Hepatocyte (in vitro differentiated cells): ENCODE data around the gene TMEM150A. TPM values are rescaled to one million over a fixed set of nuclear protein-coding genes. Genes with fewer than 3 reads are reported as not detected.

Source experiments
- DNase-seq: peaks from one replicate; pipeline ENCODE4 v3.0.0-alpha.2; 2016; ENCODE audit warnings: low spot score
- H2AFZ ChIP-seq: fragments of 200-600 bp; sonication (generic); 2 replicates; pipeline ENCODE4 v1.6.0; 2016; ENCODE audit warnings: antibody characterized with exemption, mild to moderate bottlenecking
- H3K27ac ChIP-seq: fragments of 200-600 bp; sonication (generic); 2 replicates; pipeline ENCODE4 v1.5.1; 2016; ENCODE audit warnings: mild to moderate bottlenecking
- H3K27me3 ChIP-seq: fragments of 200-600 bp; sonication (generic); 2 replicates; pipeline ENCODE4 v1.6.1; 2016
- H3K36me3 ChIP-seq: fragments of 200-600 bp; sonication (generic); replicated peaks from 2 replicates; pipeline ENCODE4 v1.5.1; 2016; ENCODE audit warnings: low read depth; ENCODE audit not compliant: insufficient read depth
- H3K4me1 ChIP-seq: fragments of 200-600 bp; sonication (generic); 2 replicates; pipeline ENCODE4 v1.5.1; 2016; ENCODE audit warnings: mild to moderate bottlenecking, moderate library complexity; ENCODE audit not compliant: insufficient read depth
- H3K4me2 ChIP-seq: fragments of 200-600 bp; sonication (generic); 2 replicates; pipeline ENCODE4 v1.6.0; 2016
- H3K4me3 ChIP-seq: fragments of 200-600 bp; sonication (generic); 2 replicates; pipeline ENCODE4 v1.5.1; 2016; ENCODE audit warnings: mild to moderate bottlenecking
- H3K79me2 ChIP-seq: fragments of 200-600 bp; sonication (generic); 2 replicates; pipeline ENCODE4 v1.6.0; 2017; ENCODE audit warnings: mild to moderate bottlenecking
- H3K9me2 ChIP-seq: fragments of 200-600 bp; sonication (generic); replicated peaks from 2 replicates; pipeline ENCODE4 v1.6.0; 2017; ENCODE audit warnings: mild to moderate bottlenecking; ENCODE audit not compliant: insufficient read depth
- H3K9me3 ChIP-seq: fragments of 200-600 bp; sonication (generic); 2 replicates; pipeline ENCODE4 v1.5.1; 2016; ENCODE audit warnings: low read depth, mild to moderate bottlenecking
- H4K20me1 ChIP-seq: fragments of 200-600 bp; sonication (generic); 2 replicates; pipeline ENCODE4 v1.6.0; 2016; ENCODE audit warnings: mild to moderate bottlenecking; ENCODE audit not compliant: insufficient read depth, poor library complexity, severe bottlenecking
- EZH2 ChIP-seq: fragments of 200-600 bp; sonication (generic); IDR thresholded peaks from 2 replicates; pipeline ENCODE4 v1.6.1; 2016; ENCODE audit warnings: antibody characterized with exemption, mild to moderate bottlenecking, borderline replicate concordance
- EZH2phosphoT487 ChIP-seq: fragments of 200-600 bp; sonication (generic); IDR thresholded peaks from one replicate; pipeline ENCODE4 v1.6.1; 2018; ENCODE audit warnings: antibody characterized with exemption, mild to moderate bottlenecking, low read depth, moderate library complexity; ENCODE audit not compliant: unreplicated experiment, severe bottlenecking
- WGBS: methylation state at CpG from one replicate; pipeline ENCODE4 v1.1.6; 2016; ENCODE audit warnings: low lambda C conversion rate; ENCODE audit errors: missing lambda C conversion rate; 5-methylcytosine and 5-hydroxymethylcytosine counted together
- polyA plus RNA-seq: library from polyadenylated mRNA; unstranded; fragments of >200 nt; fragmentation: Nextera tagmentation; extraction: Ambion mirVana; gene quantifications from 2 replicates; pipeline ENCODE4 v1.2.1, GENCODE V29; 2016
- total RNA-seq: library from RNA; depleted of rRNA; stranded (reverse); fragments of >200 nt; gene quantifications from 2 replicates; pipeline ENCODE4 v1.2.3, GENCODE V29; 2014
- TF ChIP-seq, protein P1 (sequence below): fragments of 200-600 bp; sonication (generic); IDR thresholded peaks from 2 replicates; pipeline ENCODE4 v1.5.1; 2016; ENCODE audit warnings: antibody characterized with exemption, mild to moderate bottlenecking; ENCODE audit not compliant: poor library complexity

TMEM150A gene
- total and polyA plus RNA-seq, 2 experiments from 2014 or later = 25.7 to 67.9 TPM

DNA sequence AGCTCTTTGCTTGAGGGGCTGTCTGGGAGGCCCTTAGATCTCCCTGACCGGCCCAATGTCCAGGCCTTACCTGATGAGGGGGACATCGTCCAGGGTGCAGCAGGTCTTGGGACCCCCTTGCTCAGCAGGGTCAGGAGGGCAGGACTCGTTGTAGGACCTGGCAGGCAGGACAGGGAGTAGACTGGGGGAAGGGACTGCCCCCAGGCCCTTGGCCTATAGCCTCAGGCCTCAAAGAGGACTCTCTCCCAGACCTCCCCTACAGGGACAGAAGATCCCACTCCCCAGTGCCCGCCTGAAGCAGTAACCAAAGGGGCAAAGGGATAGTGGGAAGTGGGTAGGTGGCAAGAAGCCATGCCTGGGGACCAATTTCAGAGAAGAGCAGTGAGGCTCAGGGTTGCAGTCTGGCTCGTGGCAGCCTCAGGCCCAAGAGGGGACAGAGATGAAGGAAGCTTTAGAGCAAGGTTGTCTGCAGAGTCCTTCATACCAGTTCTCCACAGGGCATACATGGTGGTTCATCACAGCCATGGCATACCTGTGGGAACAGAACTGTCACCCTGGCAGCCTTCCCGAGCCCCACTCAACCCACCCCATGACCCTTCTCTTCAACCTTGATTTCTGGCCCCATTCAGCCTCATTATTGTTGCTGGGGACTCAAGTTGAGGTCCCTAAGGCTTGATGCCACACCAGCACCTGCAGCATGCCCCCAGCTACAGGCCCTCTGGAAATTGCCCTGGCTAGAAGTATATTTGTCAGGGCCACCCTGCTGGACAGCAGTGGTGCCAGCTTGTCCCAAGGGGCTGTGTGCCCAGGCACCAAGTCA lies 1.3 kb downstream of the TMEM150A start:
- Histone ChIP-seq H3K4me3 (peak overlapping the region; percentile 78), H3K4me2 (peak overlapping the region; percentile 78), H3K27ac (no peak overlapping the region), H3K27me3 (no peaks in the 10 kb centered on the region), H3K9me2 (no peaks in the 10 kb centered on the region), H2AFZ (no peak overlapping the region), H3K79me2 (peaks cover 37% of the 10 kb centered on the region), H3K36me3 (no peaks in the 10 kb centered on the region), H3K4me1 (peaks cover 36% of the 10 kb centered on the region), H4K20me1 (peaks cover 5% of the 10 kb centered on the region), H3K9me3 (no peaks in the 10 kb centered on the region)
- WGBS = 82% methylated on average over 6 of the region's 6 CpGs
- TF ChIP-seq EZH2phosphoT487 (no peak), EZH2 (no peak)
- TF ChIP-seq, protein P1, sequence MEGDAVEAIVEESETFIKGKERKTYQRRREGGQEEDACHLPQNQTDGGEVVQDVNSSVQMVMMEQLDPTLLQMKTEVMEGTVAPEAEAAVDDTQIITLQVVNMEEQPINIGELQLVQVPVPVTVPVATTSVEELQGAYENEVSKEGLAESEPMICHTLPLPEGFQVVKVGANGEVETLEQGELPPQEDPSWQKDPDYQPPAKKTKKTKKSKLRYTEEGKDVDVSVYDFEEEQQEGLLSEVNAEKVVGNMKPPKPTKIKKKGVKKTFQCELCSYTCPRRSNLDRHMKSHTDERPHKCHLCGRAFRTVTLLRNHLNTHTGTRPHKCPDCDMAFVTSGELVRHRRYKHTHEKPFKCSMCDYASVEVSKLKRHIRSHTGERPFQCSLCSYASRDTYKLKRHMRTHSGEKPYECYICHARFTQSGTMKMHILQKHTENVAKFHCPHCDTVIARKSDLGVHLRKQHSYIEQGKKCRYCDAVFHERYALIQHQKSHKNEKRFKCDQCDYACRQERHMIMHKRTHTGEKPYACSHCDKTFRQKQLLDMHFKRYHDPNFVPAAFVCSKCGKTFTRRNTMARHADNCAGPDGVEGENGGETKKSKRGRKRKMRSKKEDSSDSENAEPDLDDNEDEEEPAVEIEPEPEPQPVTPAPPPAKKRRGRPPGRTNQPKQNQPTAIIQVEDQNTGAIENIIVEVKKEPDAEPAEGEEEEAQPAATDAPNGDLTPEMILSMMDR = no peak
- DNase-seq = no peak

GRCh38 chr2:85600235-85600575 lies 2.3 kb downstream of the TMEM150A start:
- Histone ChIP-seq H4K20me1 (peaks cover 5% of the 10 kb centered on the region), H3K9me3 (no peaks in the 10 kb centered on the region), H3K27me3 (no peaks in the 10 kb centered on the region), H3K79me2 (peaks cover 41% of the 10 kb centered on the region), H3K4me1 (peaks cover 27% of the 10 kb centered on the region), H2AFZ (no peak overlapping the region), H3K4me2 (no peak overlapping the region), H3K36me3 (no peaks in the 10 kb centered on the region), H3K4me3 (no peak overlapping the region), H3K9me2 (no peaks in the 10 kb centered on the region), H3K27ac (no peak overlapping the region)
- DNase-seq = no peak
- WGBS = 100% methylated on average over 3 of the region's 3 CpGs
- TF ChIP-seq, protein P1 = no peak
- TF ChIP-seq EZH2 (no peak), EZH2phosphoT487 (no peak)

DNA sequence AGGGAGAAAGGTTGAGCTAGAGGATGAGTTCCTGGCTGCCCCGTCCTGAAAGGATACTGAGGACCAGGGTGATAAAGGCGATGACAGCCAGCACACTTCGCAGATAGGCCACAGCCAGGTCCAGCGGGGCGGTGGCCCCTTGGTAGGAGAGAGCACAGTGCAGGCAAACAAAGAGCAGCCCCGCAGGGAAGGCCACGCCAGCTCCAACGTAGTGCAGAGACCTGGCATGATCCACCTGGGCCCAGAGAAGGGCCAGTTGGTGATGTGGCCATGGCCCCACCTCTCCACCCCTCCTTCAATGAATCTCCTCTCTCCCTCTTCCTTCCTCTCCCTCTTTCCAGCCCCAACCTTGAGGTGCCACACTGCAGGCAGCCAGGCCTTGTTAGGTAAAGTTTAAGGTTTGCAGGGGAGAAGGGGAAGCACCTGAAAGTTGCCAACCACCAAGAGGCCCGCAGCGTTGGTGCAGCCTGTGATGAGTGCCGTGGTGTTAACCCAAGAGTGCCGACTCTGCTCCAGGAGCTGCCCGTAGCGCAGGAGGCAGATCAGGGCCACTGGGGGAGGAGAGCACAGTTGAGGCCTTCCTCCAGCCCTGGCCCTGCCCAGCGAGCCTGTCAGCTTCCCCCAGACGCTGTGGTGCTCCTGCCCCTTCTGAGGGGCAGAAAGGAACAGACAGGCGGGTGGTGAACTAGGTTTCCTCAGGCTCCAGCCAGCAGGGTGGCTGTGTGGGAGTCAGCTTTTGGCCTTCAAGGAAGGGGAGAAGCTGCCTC lies 2.8 kb downstream of the TMEM150A start:
- Histone ChIP-seq H3K4me3 (no peak overlapping the region), H3K4me2 (no peak overlapping the region), H3K27ac (no peak overlapping the region), H3K36me3 (no peaks in the 10 kb centered on the region), H2AFZ (no peak overlapping the region), H3K4me1 (peaks cover 21% of the 10 kb centered on the region), H4K20me1 (peaks cover 5% of the 10 kb centered on the region), H3K27me3 (no peaks in the 10 kb centered on the region), H3K9me3 (no peaks in the 10 kb centered on the region), H3K9me2 (no peaks in the 10 kb centered on the region), H3K79me2 (peaks cover 40% of the 10 kb centered on the region)
- TF ChIP-seq EZH2phosphoT487 (no peak), EZH2 (no peak)
- TF ChIP-seq, protein P1 = no peak
- 80% methylated on average over 17 of the region's 17 CpGs for WGBS
- DNase-seq = no peak
